Glutamatergic neuron (in vitro differentiated cells): ENCODE results near the gene TMEM50B. TPM values are rescaled to one million over a fixed set of nuclear protein-coding genes. Genes with fewer than 3 reads are reported as not detected.
"Not testable (repeated sequence)": the region's sequence is repeated elsewhere in the genome, so short reads cannot be mapped to it uniquely, and the experiment has no call there.

Experiments used
- DNase-seq: peaks from one replicate; pipeline ENCODE4 v3.0.0; 2022
- H3K27ac Mint-ChIP-seq: one replicate; pipeline ENCODE4 v1.8.0; 2020; ENCODE audit warnings: mild to moderate bottlenecking, mixed read lengths, inconsistent platforms; ENCODE audit not compliant: unreplicated experiment
- H3K27me3 Mint-ChIP-seq: one replicate; pipeline ENCODE4 v1.8.0; 2020; ENCODE audit warnings: mild to moderate bottlenecking, moderate library complexity, mixed read lengths, inconsistent platforms; ENCODE audit not compliant: unreplicated experiment
- H3K36me3 Mint-ChIP-seq: one replicate; pipeline ENCODE4 v1.8.0; 2020; ENCODE audit warnings: mild to moderate bottlenecking, mixed read lengths, inconsistent platforms; ENCODE audit not compliant: unreplicated experiment
- H3K4me1 Mint-ChIP-seq: one replicate; pipeline ENCODE4 v1.8.0; 2020; ENCODE audit warnings: mild to moderate bottlenecking, low read depth, mixed read lengths, inconsistent platforms; ENCODE audit not compliant: unreplicated experiment
- H3K4me3 Mint-ChIP-seq: one replicate; pipeline ENCODE4 v1.8.0; 2020; ENCODE audit warnings: mild to moderate bottlenecking, mixed read lengths, inconsistent platforms; ENCODE audit not compliant: unreplicated experiment
- H3K9me3 Mint-ChIP-seq: one replicate; pipeline ENCODE4 v1.8.0; 2020; ENCODE audit warnings: mild to moderate bottlenecking, moderate library complexity, mixed read lengths, inconsistent platforms; ENCODE audit not compliant: unreplicated experiment
- total RNA-seq: library from RNA; stranded (reverse); fragmentation: NEBNext Ultra II Directional; extraction: Animal tissue kit (Norgen Biotek cat#: 25700); gene quantifications from one replicate; pipeline ENCODE4 v1.2.1, GENCODE V29; 2021; ENCODE audit not compliant: unreplicated experiment
- TF ChIP-seq, protein P1 (sequence below): fragments of 200-600 bp; sonication (generic); IDR thresholded peaks from one replicate; pipeline ENCODE4 v1.5.0; 2021; ENCODE audit not compliant: partially characterized antibody, unreplicated experiment

TMEM50B gene
- total RNA-seq, 1 donor from 2014 or later: 37.5 TPM

DNA sequence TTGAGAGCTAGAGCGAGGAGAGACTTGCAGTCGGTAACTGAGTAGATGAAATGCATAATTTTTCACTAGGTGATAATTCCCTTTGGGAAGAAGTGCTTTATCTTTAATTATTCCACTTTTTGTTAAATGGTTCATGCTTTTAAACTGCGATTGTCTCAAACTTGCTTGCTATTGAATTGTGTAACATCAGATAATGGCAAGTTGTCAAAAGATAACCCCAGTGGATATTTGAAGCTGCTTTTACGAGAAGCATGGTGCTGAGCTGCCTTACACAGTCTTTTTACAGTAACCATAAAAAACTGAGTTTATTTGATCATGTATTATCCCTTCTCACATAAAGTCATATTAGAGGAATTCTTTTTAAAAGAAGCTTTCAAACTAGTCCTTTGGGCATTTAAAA, 30.2 kb downstream of the TMEM50B start:
- TF ChIP-seq, protein P1, sequence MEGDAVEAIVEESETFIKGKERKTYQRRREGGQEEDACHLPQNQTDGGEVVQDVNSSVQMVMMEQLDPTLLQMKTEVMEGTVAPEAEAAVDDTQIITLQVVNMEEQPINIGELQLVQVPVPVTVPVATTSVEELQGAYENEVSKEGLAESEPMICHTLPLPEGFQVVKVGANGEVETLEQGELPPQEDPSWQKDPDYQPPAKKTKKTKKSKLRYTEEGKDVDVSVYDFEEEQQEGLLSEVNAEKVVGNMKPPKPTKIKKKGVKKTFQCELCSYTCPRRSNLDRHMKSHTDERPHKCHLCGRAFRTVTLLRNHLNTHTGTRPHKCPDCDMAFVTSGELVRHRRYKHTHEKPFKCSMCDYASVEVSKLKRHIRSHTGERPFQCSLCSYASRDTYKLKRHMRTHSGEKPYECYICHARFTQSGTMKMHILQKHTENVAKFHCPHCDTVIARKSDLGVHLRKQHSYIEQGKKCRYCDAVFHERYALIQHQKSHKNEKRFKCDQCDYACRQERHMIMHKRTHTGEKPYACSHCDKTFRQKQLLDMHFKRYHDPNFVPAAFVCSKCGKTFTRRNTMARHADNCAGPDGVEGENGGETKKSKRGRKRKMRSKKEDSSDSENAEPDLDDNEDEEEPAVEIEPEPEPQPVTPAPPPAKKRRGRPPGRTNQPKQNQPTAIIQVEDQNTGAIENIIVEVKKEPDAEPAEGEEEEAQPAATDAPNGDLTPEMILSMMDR: no peak
- Mint-ChIP-seq H3K9me3 (no peaks in the 10 kb centered on the region), H3K4me3 (no peak overlapping the region), H3K36me3 (peaks cover 9% of the 10 kb centered on the region), H3K4me1 (no peaks in the 10 kb centered on the region), H3K27me3 (no peaks in the 10 kb centered on the region), H3K27ac (no peak overlapping the region)
- no peak for DNase-seq

- DNase-seq, H3K4me1 Mint-ChIP-seq, H3K27me3 Mint-ChIP-seq, H3K27ac Mint-ChIP-seq, H3K9me3 Mint-ChIP-seq, H3K36me3 Mint-ChIP-seq, H3K4me3 Mint-ChIP-seq: not testable (repeated sequence)
Observed at GRCh38 chr21:33446620-33447019, 33.2 kb downstream of the TMEM50B start.

DNA sequence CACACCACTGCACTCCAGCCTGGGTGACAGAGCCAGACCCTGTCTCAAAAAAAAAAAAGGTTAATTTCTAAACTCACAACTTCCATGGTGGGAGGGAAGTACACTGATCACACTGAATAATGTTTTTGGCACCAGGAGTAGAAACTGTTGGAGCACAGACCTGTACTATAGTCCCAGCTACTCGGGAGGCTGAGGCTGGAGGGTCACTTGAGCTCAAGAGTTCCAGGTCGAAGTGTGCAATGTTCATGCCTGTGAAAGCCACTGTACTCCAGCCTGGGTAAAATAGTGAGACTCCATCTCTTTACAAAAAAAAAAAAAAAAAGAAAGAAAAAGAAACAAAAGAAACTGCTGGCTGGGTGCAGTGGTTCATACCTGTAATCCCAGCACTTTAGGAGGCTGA, 35.3 kb downstream of the TMEM50B start:
- DNase-seq: no peak
- peaks cover 3% of the 10 kb centered on the region for H3K4me1 Mint-ChIP-seq
- H3K36me3 Mint-ChIP-seq: no peaks in the 10 kb centered on the region
- H3K9me3 Mint-ChIP-seq: no peaks in the 10 kb centered on the region
- H3K27me3 Mint-ChIP-seq: no peaks in the 10 kb centered on the region
- no peak overlapping the region for H3K4me3 Mint-ChIP-seq
- no peak overlapping the region for H3K27ac Mint-ChIP-seq
- TF ChIP-seq, protein P1: no peak

- Mint-ChIP-seq H3K9me3 (no peaks in the 10 kb centered on the region), H3K27ac (no peak overlapping the region), H3K4me3 (no peak overlapping the region), H3K27me3 (no peaks in the 10 kb centered on the region), H3K36me3 (no peaks in the 10 kb centered on the region), H3K4me1 (peaks cover 3% of the 10 kb centered on the region)
- TF ChIP-seq, protein P1: no peak
- no peak for DNase-seq
Observed at GRCh38 chr21:33443194-33443593, 36.6 kb downstream of the TMEM50B start.

GRCh38 chr21:33441489-33442477, 38.0 kb downstream of the TMEM50B start:
- Mint-ChIP-seq H3K27me3 (no peaks in the 10 kb centered on the region), H3K4me3 (no peak overlapping the region), H3K4me1 (peaks cover 3% of the 10 kb centered on the region), H3K9me3 (peaks cover 2% of the 10 kb centered on the region), H3K36me3 (no peaks in the 10 kb centered on the region), H3K27ac (no peak overlapping the region)
- TF ChIP-seq, protein P1: no peak
- no peak for DNase-seq
